HepG2 (cell line): ENCODE results near the gene NHERF2. TPM values are rescaled to one million over a fixed set of nuclear protein-coding genes. Genes with fewer than 3 reads are reported as not detected.

Source experiments
- EED ChIP-seq: sonication (generic); formaldehyde crosslinking; IDR thresholded peaks from 2 replicates; pipeline ENCODE4 v1.5.0; 2020; ENCODE audit warnings: mild to moderate bottlenecking, missing genetic modification reagents
- HOXA7 ChIP-seq: sonication (generic); formaldehyde crosslinking; IDR thresholded peaks from 2 replicates; pipeline ENCODE4 v1.8.1; 2022; ENCODE audit warnings: mild to moderate bottlenecking, missing genetic modification reagents, moderate library complexity
- IRX3 ChIP-seq: sonication (generic); formaldehyde crosslinking; IDR thresholded peaks from 2 replicates; pipeline ENCODE4 v1.8.1; 2023; ENCODE audit warnings: mild to moderate bottlenecking, low read depth, missing genetic modification reagents, borderline replicate concordance
- KIAA2018 ChIP-seq: sonication (generic); formaldehyde crosslinking; IDR thresholded peaks from 2 replicates; pipeline ENCODE4 v1.5.0; 2020; ENCODE audit warnings: mild to moderate bottlenecking, missing genetic modification reagents, borderline replicate concordance
- MLXIP ChIP-seq: sonication (generic); formaldehyde crosslinking; IDR thresholded peaks from 2 replicates; pipeline ENCODE4 v1.9.0; 2021; ENCODE audit warnings: missing genetic modification reagents, borderline replicate concordance
- RARG ChIP-seq: sonication (generic); formaldehyde crosslinking; IDR thresholded peaks from 2 replicates; pipeline ENCODE4 v1.4.0; 2020; ENCODE audit warnings: low read depth, mild to moderate bottlenecking, missing genetic modification reagents
- SSRP1 ChIP-seq: IDR thresholded peaks from 2 replicates; pipeline ENCODE4 v1.6.1; 2016; ENCODE audit warnings: control low read depth
- TSC22D2 ChIP-seq: sonication (generic); formaldehyde crosslinking; IDR thresholded peaks from 2 replicates; pipeline ENCODE4 v1.5.1; 2020; ENCODE audit warnings: missing genetic modification reagents, mild to moderate bottlenecking, borderline replicate concordance
- ZNF343 ChIP-seq: sonication (generic); formaldehyde crosslinking; IDR thresholded peaks from 2 replicates; pipeline ENCODE4 v1.4.0; 2020; ENCODE audit warnings: mild to moderate bottlenecking, missing genetic modification reagents
- ZNF350 ChIP-seq: sonication (generic); formaldehyde crosslinking; IDR thresholded peaks from 2 replicates; pipeline ENCODE4 v1.4.0; 2020; ENCODE audit warnings: mild to moderate bottlenecking, low read depth, missing genetic modification reagents, borderline replicate concordance
- ZNF605 ChIP-seq: sonication (generic); formaldehyde crosslinking; IDR thresholded peaks from 2 replicates; pipeline ENCODE4 v1.8.0; 2022; ENCODE audit warnings: mild to moderate bottlenecking, missing genetic modification reagents
- ZNF674 ChIP-seq: sonication (generic); formaldehyde crosslinking; IDR thresholded peaks from 2 replicates; pipeline ENCODE4 v1.5.0; 2020; ENCODE audit warnings: low read depth, mild to moderate bottlenecking, missing genetic modification reagents
- ZNF687 ChIP-seq: sonication (generic); formaldehyde crosslinking; IDR thresholded peaks from 2 replicates; pipeline ENCODE4 v1.5.1; 2020; ENCODE audit warnings: mild to moderate bottlenecking, missing genetic modification reagents, moderate library complexity
- polyA plus RNA-seq, 8 experiments: library from polyadenylated mRNA; depleted of rRNA in 3 of 8; stranded (reverse) in 7 of 8; unstranded in 1 of 8; fragments of >200 nt; fragmentation: Illumina TruSeq in 4 of 8; extraction: Trizol in 4 of 8; gene quantifications; 2 replicates each; pipeline versions ENCODE4 v1.2.1 to v1.2.3, GENCODE V29; 2011 to 2016; ENCODE audit warnings: low read depth in 4 of 8, missing spikeins in 1 of 8, mixed read lengths in 1 of 8; ENCODE audit not compliant: insufficient read depth in 1 of 8
- total RNA-seq, 5 experiments: library from RNA; depleted of rRNA; stranded (reverse); fragments of >200 nt; fragmentation: Illumina TruSeq; extraction: Trizol; gene quantifications; 2 replicates each; pipeline ENCODE4 v1.2.3, GENCODE V29; 2016; ENCODE audit warnings: low read depth in 1 of 5

NHERF2 gene
- total and polyA plus RNA-seq, 2 of the 13 experiments (the other 11 are each of a cell fraction or from before 2014, with no cell fraction given): 23.7 to 39.3 TPM

- no peak for TF ChIP-seq KIAA2018
- no peak for TF ChIP-seq MLXIP
- no peak for TF ChIP-seq RARG (CRISPR knock-in tag)
- no peak for TF ChIP-seq IRX3 (CRISPR knock-in tag)
- no peak for TF ChIP-seq HOXA7 (CRISPR knock-in tag)
- no peak for TF ChIP-seq SSRP1
- 0 out of 2 replicates have a peak, but pooled peaks have one; percentile 18 for TF ChIP-seq EED (CRISPR knock-in tag)
- peak; percentile 91 for TF ChIP-seq ZNF343
- TF ChIP-seq ZNF350: peak; percentile 65; the same call in 1 of the 2 replicates
- peak; percentile 57; the same call in 1 of the 2 replicates for TF ChIP-seq ZNF605
- TF ChIP-seq TSC22D2: no peak
- TF ChIP-seq ZNF687 (CRISPR knock-in tag): peak; percentile 92
- TF ChIP-seq ZNF674 (CRISPR knock-in tag): no peak
Observed at GRCh38 chr16:2039274-2040031, 12.8 kb downstream of the NHERF2 start (continued).
